Common myeloid progenitor, CD34-positive (primary cell): Measurements from ENCODE around the gene KCNN1.

Source experiments
- CTCF ChIA-PET: fragments of 350-600 bp; sonication (Branson Sonifier 250); formaldehyde crosslinking; loops from one replicate; lab custom pipeline; 2021; ENCODE audit warnings: antibody characterized with exemption; lab: Charles Lee
- POLR2A ChIA-PET: fragments of 350-600 bp; sonication (Branson Sonifier 250); formaldehyde crosslinking; loops from one replicate; lab custom pipeline; 2021; ENCODE audit warnings: antibody characterized with exemption; lab: Charles Lee
- DNase-seq, 3 donors: peaks; one replicate each; pipeline versions ENCODE4 v3.0.0 to v3.0.0-alpha.2; 2013
- H3K27ac ChIP-seq, 2 experiments: 1 replicate in 1 of 2; 2 replicates in 1 of 2; pipeline ENCODE4 v1.7.0; 2013; ENCODE audit warnings: inconsistent platforms in 2 of 2, low read length in 2 of 2, mild to moderate bottlenecking in 2 of 2, low read depth in 1 of 2, moderate library complexity in 1 of 2; ENCODE audit not compliant: severe bottlenecking in 2 of 2, insufficient read depth in 1 of 2, poor library complexity in 1 of 2
- H3K27me3 ChIP-seq, 5 experiments: replicated peaks in 2 of 5; 1 replicate in 3 of 5; 2 replicates in 2 of 5; pipeline versions ENCODE4 v1.6.1 to v1.7.0; 2013; ENCODE audit warnings: low read length in 4 of 5, mild to moderate bottlenecking in 2 of 5, moderate library complexity in 2 of 5, inconsistent platforms in 1 of 5; ENCODE audit not compliant: insufficient read depth in 5 of 5, control insufficient read depth in 4 of 5
- H3K36me3 ChIP-seq, 4 experiments: 1 replicate in 2 of 4; 2 replicates in 2 of 4; pipeline versions ENCODE4 v1.6.1 to v1.7.0; 2013; ENCODE audit warnings: low read length in 3 of 4, control low read depth in 1 of 4, mild to moderate bottlenecking in 1 of 4; ENCODE audit not compliant: control insufficient read depth in 4 of 4, insufficient read depth in 4 of 4
- H3K4me1 ChIP-seq, 4 experiments: 1 replicate in 3 of 4; 2 replicates in 1 of 4; pipeline versions ENCODE4 v1.6.1 to v1.7.1; 2013; ENCODE audit warnings: low read length in 3 of 4, mild to moderate bottlenecking in 3 of 4, control low read depth in 1 of 4, inconsistent platforms in 1 of 4, moderate library complexity in 1 of 4; ENCODE audit not compliant: control insufficient read depth in 4 of 4, insufficient read depth in 4 of 4; ENCODE audit errors: control extremely low read depth in 1 of 4
- H3K4me3 ChIP-seq, 7 experiments: 1 replicate in 4 of 7; 2 replicates in 3 of 7; pipeline versions ENCODE4 v1.5.1 to v1.7.0; 2013; ENCODE audit warnings: mild to moderate bottlenecking in 7 of 7, low read length in 6 of 7, moderate library complexity in 6 of 7, inconsistent platforms in 2 of 7, low read depth in 2 of 7, control low read depth in 1 of 7; ENCODE audit not compliant: insufficient read depth in 4 of 7, control insufficient read depth in 1 of 7; ENCODE audit errors: extremely low read depth in 1 of 7
- H3K9me3 ChIP-seq, 5 experiments: 1 replicate in 4 of 5; 2 replicates in 1 of 5; pipeline versions ENCODE4 v1.6.1 to v1.7.1; 2013; ENCODE audit warnings: low read length in 4 of 5, mild to moderate bottlenecking in 2 of 5, inconsistent platforms in 1 of 5, low read depth in 1 of 5, moderate library complexity in 1 of 5; ENCODE audit not compliant: control insufficient read depth in 4 of 5, insufficient read depth in 2 of 5; ENCODE audit errors: control extremely low read depth in 1 of 5
- WGBS: methylation state at CpG from one replicate; pipeline ENCODE4 v1.1.5; 2013; ENCODE audit not compliant: insufficient coverage; 5-methylcytosine and 5-hydroxymethylcytosine counted together

Gene KCNN1

GRCh38 chr19:17950310-17951156 lies 16.4 kb upstream of the KCNN1 start:
- Histone ChIP-seq H3K27me3 (peaks cover 0 to 66% (median 37%) of the 10 kb centered on the region in 5 experiments), H3K27ac (peak overlapping the region in 1 of 2 experiments; percentile 34), H3K9me3 (no peaks in the 10 kb centered on the region), H3K4me3 (peak overlapping the region in 4 of 7 experiments; percentile 40 to 58 (median 44)), H3K4me1 (peaks cover 3 to 66% (median 63%) of the 10 kb centered on the region in 4 experiments), H3K36me3 (no peaks in the 10 kb centered on the region)
- peak in 2 of 3 donors; percentile 42 to 48 for DNase-seq
- ChIA-PET POLR2A (interaction anchor here (0.6 to 0.9 kb wide), 2 partner anchors 7 to 331 kb away, joined by 3 read pairs; partner anchors contain the start of gene JUND), CTCF (interaction anchor here (0.6 to 1.5 kb wide), 4 partner anchors 10 to 343 kb away, joined by 3 to 5 read pairs (median 3); no protein-coding TSS in a partner anchor)
- 0% methylated on average over 35 of the region's 48 CpGs for WGBS

GRCh38 chr19:17951157-17951989 lies 15.5 kb upstream of the KCNN1 start:
- ChIA-PET POLR2A (no interaction called here), CTCF (no interaction called here)
- peak overlapping the region in 5 of 7 experiments; percentile 19 to 48 (median 34) for H3K4me3 ChIP-seq
- H3K27me3 ChIP-seq: peaks cover 0 to 72% (median 37%) of the 10 kb centered on the region in 5 experiments
- no peaks in the 10 kb centered on the region for H3K36me3 ChIP-seq
- no peaks in the 10 kb centered on the region for H3K9me3 ChIP-seq
- H3K4me1 ChIP-seq: peaks cover 3 to 64% (median 63%) of the 10 kb centered on the region in 4 experiments
- H3K27ac ChIP-seq: peak overlapping the region in 1 of 2 experiments; percentile 34
- peak in 2 of 3 donors; percentile 31 to 44 for DNase-seq
- under 1% methylated on average over 17 of the region's 33 CpGs for WGBS

GRCh38 chr19:17951990-17952976 lies 14.6 kb upstream of the KCNN1 start:
- Histone ChIP-seq H3K4me1 (peaks cover 3 to 59% (median 57%) of the 10 kb centered on the region in 4 experiments), H3K9me3 (no peaks in the 10 kb centered on the region), H3K36me3 (no peaks in the 10 kb centered on the region), H3K4me3 (peak overlapping the region in 5 of 7 experiments; percentile 13 to 35 (median 19)), H3K27me3 (peaks cover 0 to 77% (median 37%) of the 10 kb centered on the region in 5 experiments), H3K27ac (no peak overlapping the region)
- POLR2A ChIA-PET: no interaction called here
- 2% methylated on average over 40 of the region's 68 CpGs for WGBS
- CTCF ChIA-PET: interaction anchor here (1.4 to 1.8 kb wide), 3 partner anchors 11 to 93 kb away, joined by 3 to 5 read pairs (median 3); partner anchors contain the start of gene RPL18A
- peak in 2 of 3 donors; percentile 33 to 34 for DNase-seq

- H3K27ac ChIP-seq: no peak overlapping the region
- H3K36me3 ChIP-seq: no peaks in the 10 kb centered on the region
- ChIA-PET CTCF (interaction anchor here (1.3 to 1.9 kb wide), 5 partner anchors 9 to 94 kb away, joined by 3 to 6 read pairs (median 5); partner anchors contain the start of gene RPL18A), POLR2A (no interaction called here)
- peaks cover 0 to 82% (median 40%) of the 10 kb centered on the region in 5 experiments for H3K27me3 ChIP-seq
- no peak overlapping the region for H3K4me3 ChIP-seq
- WGBS: 61% methylated on average over 7 of the region's 7 CpGs
- no peak for DNase-seq
- H3K9me3 ChIP-seq: no peaks in the 10 kb centered on the region
- H3K4me1 ChIP-seq: peaks cover 3 to 56% (median 55%) of the 10 kb centered on the region in 4 experiments
Observed at GRCh38 chr19:17953316-17953801, 13.5 kb upstream of the KCNN1 start.

- 93% methylated on average over 3 of the region's 4 CpGs for WGBS
- peaks cover 0 to 79% (median 40%) of the 10 kb centered on the region in 5 experiments for H3K27me3 ChIP-seq
- H3K27ac ChIP-seq: no peak overlapping the region
- H3K4me1 ChIP-seq: peaks cover 3 to 51% (median 50%) of the 10 kb centered on the region in 4 experiments
- ChIA-PET CTCF (interaction anchor here (1.1 to 1.9 kb wide), 5 partner anchors 10 to 94 kb away, joined by 3 to 6 read pairs (median 5); partner anchors contain the start of gene RPL18A), POLR2A (no interaction called here)
- H3K4me3 ChIP-seq: no peak overlapping the region
- no peaks in the 10 kb centered on the region for H3K9me3 ChIP-seq
- no peaks in the 10 kb centered on the region for H3K36me3 ChIP-seq
- DNase-seq: no peak
Observed at GRCh38 chr19:17953869-17954268, 13.0 kb upstream of the KCNN1 start.

- no peak for DNase-seq
- H3K36me3 ChIP-seq: no peaks in the 10 kb centered on the region
- ChIA-PET CTCF (interaction anchor here (0.8 to 1.9 kb wide), 4 partner anchors 8 to 40 kb away, joined by 3 to 6 read pairs (median 4); no protein-coding TSS in a partner anchor), POLR2A (no interaction called here)
- WGBS: 92% methylated on average over 7 of the region's 7 CpGs
- H3K9me3 ChIP-seq: no peaks in the 10 kb centered on the region
- no peak overlapping the region for H3K27ac ChIP-seq
- H3K4me3 ChIP-seq: no peak overlapping the region
- peaks cover 0 to 73% (median 36%) of the 10 kb centered on the region in 5 experiments for H3K27me3 ChIP-seq
- H3K4me1 ChIP-seq: peaks cover 3 to 46% (median 45%) of the 10 kb centered on the region in 4 experiments
Observed at GRCh38 chr19:17954401-17954800, 12.5 kb upstream of the KCNN1 start.
